ENCODE measurements around the gene UST.

DNA sequence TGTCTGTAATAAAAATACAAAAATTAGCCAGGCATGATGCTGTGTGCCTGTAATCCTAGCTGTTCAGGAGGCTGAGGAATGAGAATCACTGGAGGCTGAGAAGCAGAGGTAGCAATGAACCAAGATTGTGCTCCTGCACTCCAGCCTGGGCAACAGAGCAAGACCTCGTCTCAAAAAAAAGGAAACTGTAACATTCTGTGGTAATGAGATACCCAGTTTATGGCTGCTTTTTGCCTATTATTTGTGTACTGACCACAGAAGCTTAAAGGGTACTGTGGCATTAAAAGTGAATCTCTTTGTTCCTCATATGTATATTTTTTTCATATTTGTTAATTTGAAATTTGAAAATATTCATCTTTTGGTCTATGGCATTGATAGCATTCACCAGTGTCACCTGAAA, 185.4 kb downstream of the UST start:
- TF ChIP-seq, protein P1, sequence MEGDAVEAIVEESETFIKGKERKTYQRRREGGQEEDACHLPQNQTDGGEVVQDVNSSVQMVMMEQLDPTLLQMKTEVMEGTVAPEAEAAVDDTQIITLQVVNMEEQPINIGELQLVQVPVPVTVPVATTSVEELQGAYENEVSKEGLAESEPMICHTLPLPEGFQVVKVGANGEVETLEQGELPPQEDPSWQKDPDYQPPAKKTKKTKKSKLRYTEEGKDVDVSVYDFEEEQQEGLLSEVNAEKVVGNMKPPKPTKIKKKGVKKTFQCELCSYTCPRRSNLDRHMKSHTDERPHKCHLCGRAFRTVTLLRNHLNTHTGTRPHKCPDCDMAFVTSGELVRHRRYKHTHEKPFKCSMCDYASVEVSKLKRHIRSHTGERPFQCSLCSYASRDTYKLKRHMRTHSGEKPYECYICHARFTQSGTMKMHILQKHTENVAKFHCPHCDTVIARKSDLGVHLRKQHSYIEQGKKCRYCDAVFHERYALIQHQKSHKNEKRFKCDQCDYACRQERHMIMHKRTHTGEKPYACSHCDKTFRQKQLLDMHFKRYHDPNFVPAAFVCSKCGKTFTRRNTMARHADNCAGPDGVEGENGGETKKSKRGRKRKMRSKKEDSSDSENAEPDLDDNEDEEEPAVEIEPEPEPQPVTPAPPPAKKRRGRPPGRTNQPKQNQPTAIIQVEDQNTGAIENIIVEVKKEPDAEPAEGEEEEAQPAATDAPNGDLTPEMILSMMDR (IDR thresholded peaks at IDR 0.05) = no peak
- no peak for TF ChIP-seq EP300 (IDR thresholded peaks at IDR 0.05)
